HepG2 (cell line): ENCODE results near the gene NKX1-2. TPM values are rescaled to one million over a fixed set of nuclear protein-coding genes. Genes with fewer than 3 reads are reported as not detected.

Source experiments
- CBFB ChIP-seq: sonication (generic); formaldehyde crosslinking; IDR thresholded peaks from 2 replicates; pipeline ENCODE4 v1.4.0; 2020; ENCODE audit warnings: missing genetic modification reagents
- FOXA1 ChIP-seq, 2 experiments: fragments of 450-650 bp in 1 of 2; sonication (generic) in 1 of 2; formaldehyde crosslinking in 1 of 2; IDR thresholded peaks; 2 replicates each; pipeline versions ENCODE4 v1.4.0 to v1.6.1; 2016 to 2020; ENCODE audit warnings: missing genetic modification reagents in 1 of 2
- FOXM1 ChIP-seq: sonication (generic); formaldehyde crosslinking; IDR thresholded peaks from 2 replicates; pipeline ENCODE4 v1.5.0; 2020; ENCODE audit warnings: missing genetic modification reagents
- GATAD2A ChIP-seq: IDR thresholded peaks from 2 replicates; pipeline ENCODE4 v1.6.1; 2016
- HMG20B ChIP-seq: conservative IDR thresholded peaks from 2 replicates; pipeline ENCODE4 v1.6.1; 2016; ENCODE audit warnings: missing genetic modification reagents, missing compliant biosample characterization
- HOXD1 ChIP-seq: sonication (generic); formaldehyde crosslinking; IDR thresholded peaks from 2 replicates; pipeline ENCODE4 v1.5.0; 2020; ENCODE audit warnings: missing genetic modification reagents
- KDM1A ChIP-seq: IDR thresholded peaks from 2 replicates; pipeline ENCODE4 v1.6.1; 2016; ENCODE audit warnings: missing compliant biosample characterization
- MLXIP ChIP-seq: sonication (generic); formaldehyde crosslinking; IDR thresholded peaks from 2 replicates; pipeline ENCODE4 v1.9.0; 2021; ENCODE audit warnings: missing genetic modification reagents, borderline replicate concordance
- PHF5A ChIP-seq: IDR thresholded peaks from one replicate; pipeline ENCODE4 v1.6.1; 2018; ENCODE audit warnings: low read depth, missing genetic modification reagents; ENCODE audit not compliant: unreplicated experiment
- RFXAP ChIP-seq: sonication (generic); formaldehyde crosslinking; IDR thresholded peaks from 2 replicates; pipeline ENCODE4 v1.4.0; 2020; ENCODE audit warnings: missing genetic modification reagents, borderline replicate concordance
- SP140L ChIP-seq: sonication (generic); formaldehyde crosslinking; IDR thresholded peaks from 2 replicates; pipeline ENCODE4 v1.4.0; 2020; ENCODE audit warnings: missing genetic modification reagents, borderline replicate concordance
- THYN1 ChIP-seq: sonication (generic); formaldehyde crosslinking; IDR thresholded peaks from 2 replicates; pipeline ENCODE4 v1.8.1; 2023; ENCODE audit warnings: low read depth, mild to moderate bottlenecking, moderate library complexity, missing genetic modification reagents, borderline replicate concordance
- UBTF ChIP-seq: sonication (generic); formaldehyde crosslinking; IDR thresholded peaks from 2 replicates; pipeline ENCODE4 v1.4.0; 2020; ENCODE audit warnings: mild to moderate bottlenecking, missing genetic modification reagents
- ZBTB42 ChIP-seq: sonication (generic); formaldehyde crosslinking; IDR thresholded peaks from 2 replicates; pipeline ENCODE4 v1.5.0; 2020; ENCODE audit warnings: mild to moderate bottlenecking, missing genetic modification reagents
- ZFP41 ChIP-seq: sonication (generic); formaldehyde crosslinking; IDR thresholded peaks from 2 replicates; pipeline ENCODE4 v1.4.0; 2020; ENCODE audit warnings: mild to moderate bottlenecking, missing genetic modification reagents, borderline replicate concordance
- ZHX1 ChIP-seq: sonication (generic); formaldehyde crosslinking; IDR thresholded peaks from 2 replicates; pipeline ENCODE4 v1.8.1; 2022; ENCODE audit warnings: low read depth, mild to moderate bottlenecking, missing genetic modification reagents
- ZNF333 ChIP-seq: sonication (generic); formaldehyde crosslinking; IDR thresholded peaks from 2 replicates; pipeline ENCODE4 v1.4.0; 2020; ENCODE audit warnings: mild to moderate bottlenecking, missing genetic modification reagents, borderline replicate concordance
- ZNF639 ChIP-seq: conservative IDR thresholded peaks from 2 replicates; pipeline ENCODE4 v1.6.1; 2018; ENCODE audit warnings: missing genetic modification reagents
- polyA plus RNA-seq, 8 experiments: library from polyadenylated mRNA; depleted of rRNA in 3 of 8; stranded (reverse) in 7 of 8; unstranded in 1 of 8; fragments of >200 nt; fragmentation: Illumina TruSeq in 4 of 8; extraction: Trizol in 4 of 8; gene quantifications; 2 replicates each; pipeline versions ENCODE4 v1.2.1 to v1.2.3, GENCODE V29; 2011 to 2016; ENCODE audit warnings: low read depth in 4 of 8, missing spikeins in 1 of 8, mixed read lengths in 1 of 8; ENCODE audit not compliant: insufficient read depth in 1 of 8
- total RNA-seq, 5 experiments: library from RNA; depleted of rRNA; stranded (reverse); fragments of >200 nt; fragmentation: Illumina TruSeq; extraction: Trizol; gene quantifications; 2 replicates each; pipeline ENCODE4 v1.2.3, GENCODE V29; 2016; ENCODE audit warnings: low read depth in 1 of 5

The NKX1-2 gene
- total and polyA plus RNA-seq, 2 of the 13 experiments (the other 11 are each of a cell fraction or from before 2014, with no cell fraction given), result not detected

- TF ChIP-seq UBTF (CRISPR knock-in tag), result peak; percentile 34; the same call in 1 of the 2 replicates
- TF ChIP-seq GATAD2A (CRISPR knock-in tag), result peak; percentile 98
- no peak for TF ChIP-seq CBFB (CRISPR knock-in tag)
- TF ChIP-seq HMG20B, result peak; percentile 95
- TF ChIP-seq FOXM1 (CRISPR knock-in tag), result no peak
- TF ChIP-seq RFXAP (CRISPR knock-in tag), result peak; percentile 48; the same call in 1 of the 2 replicates
- no peak for TF ChIP-seq PHF5A (CRISPR knock-in tag)
- peak; percentile 64 for TF ChIP-seq FOXA1 (IDR thresholded peaks at IDR 0.05)
- peak; percentile 97 for TF ChIP-seq FOXA1 (CRISPR knock-in tag; IDR thresholded peaks at IDR 0.05)
- no peak for TF ChIP-seq ZNF639
- peak; percentile 44; the same call in 1 of the 2 replicates for TF ChIP-seq MLXIP
- TF ChIP-seq ZBTB42 (CRISPR knock-in tag), result peak; percentile 69; the same call in 1 of the 2 replicates
- TF ChIP-seq ZHX1 (CRISPR knock-in tag), result peak; percentile 82
- peak; percentile 68; the same call in 1 of the 2 replicates for TF ChIP-seq ZNF333 (CRISPR knock-in tag)
- peak; percentile 74; the same call in 1 of the 2 replicates for TF ChIP-seq KDM1A (CRISPR knock-in tag)
- TF ChIP-seq SP140L (CRISPR knock-in tag), result no peak; the same call in 1 of the 2 replicates
- TF ChIP-seq THYN1 (CRISPR knock-in tag), result no peak
- TF ChIP-seq HOXD1 (CRISPR knock-in tag), result peak; percentile 88
- TF ChIP-seq ZFP41, result no peak
These were observed 21.0 kb upstream of the NKX1-2 start (continued) for GRCh38 chr10:124470544-124471434.
